HepG2 (cell line): ENCODE data around the gene KIAA1755. TPM values are rescaled to one million over a fixed set of nuclear protein-coding genes. Genes with fewer than 3 reads are reported as not detected.

Experiments used
- ATAC-seq: fragments of 200-7000 bp; cut with Tn5 transposase; 3 replicates; pipeline ENCODE4 v1.9.1; 2020; ENCODE audit warnings: mild to moderate bottlenecking, moderate library complexity
- BruUV-seq: library from RNA; stranded (reverse); fragments of 400-500 nt; replicated peaks from 2 replicates; lab custom pipeline; 2021; lab: Mats Ljungman, UMichigan
- CTCF ChIA-PET: fragments of 300-600 bp; formaldehyde crosslinking; extraction: SDS; loops from one replicate; lab custom pipeline; 2021; ENCODE audit warnings: low total read pairs, inconsistent platforms, low intra/inter-chr PET ratio; lab: Yijun Ruan, JAX
- POLR2A ChIA-PET: fragments of 350-600 bp; sonication (Branson Sonifier 250); formaldehyde crosslinking; loops from one replicate; lab custom pipeline; 2020; ENCODE audit warnings: antibody characterized with exemption, inconsistent platforms; lab: Yijun Ruan, JAX
- DNase-seq: peaks from one replicate; pipeline ENCODE4 v3.0.0-alpha.2; 2015; ENCODE audit warnings: low spot score
- FAIRE-seq: peaks from 3 replicates; lab custom pipeline; 2011; peaks lifted over from hg19 to GRCh38; lab: Jason Lieb, UNC
- H2AFZ ChIP-seq: one replicate; pipeline ENCODE4 v1.6.1; 2011; ENCODE audit warnings: low read length, inconsistent platforms
- H3K27ac ChIP-seq: fragments of 300-600 bp; 3 replicates; pipeline ENCODE4 v1.8.0; 2011; ENCODE audit warnings: mixed run types, mild to moderate bottlenecking, mixed read lengths, low read length, inconsistent platforms; ENCODE audit not compliant: insufficient read depth; ENCODE audit errors: extremely low read length
- H3K27me3 ChIP-seq, 2 experiments: fragments of 200-600 bp in 1 of 2; 2 replicates in 1 of 2; 3 replicates in 1 of 2; pipeline versions ENCODE4 v1.6.0 to v1.8.0; 2011; ENCODE audit warnings: low read length in 2 of 2, mild to moderate bottlenecking in 2 of 2, moderate library complexity in 2 of 2, inconsistent platforms in 1 of 2; ENCODE audit not compliant: insufficient read depth in 2 of 2, control insufficient read depth in 1 of 2
- H3K36me3 ChIP-seq, 2 experiments: fragments of 200-600 bp in 1 of 2; replicated peaks in 1 of 2; 2 replicates in 1 of 2; 3 replicates in 1 of 2; pipeline versions ENCODE4 v1.5.1 to v1.8.0; 2011; ENCODE audit warnings: low read length in 2 of 2, inconsistent platforms in 1 of 2; ENCODE audit not compliant: insufficient read depth in 2 of 2, control insufficient read depth in 1 of 2
- H3K4me1 ChIP-seq: 2 replicates; pipeline ENCODE4 v1.5.1; 2012; ENCODE audit warnings: low read length, inconsistent platforms; ENCODE audit not compliant: insufficient read depth
- H3K4me2 ChIP-seq: 2 replicates; pipeline ENCODE4 v1.6.0; 2011; ENCODE audit warnings: low read depth, low read length, inconsistent platforms
- H3K4me3 ChIP-seq, 3 experiments: fragments of 200-600 bp in 1 of 3; sonication (generic), shearing (Covaris generic) in 1 of 3; replicated peaks in 1 of 3; 2 replicates each; pipeline ENCODE4 v1.5.1; 2011 to 2016; ENCODE audit warnings: low read length in 3 of 3, inconsistent platforms in 2 of 3, low read depth in 2 of 3, mild to moderate bottlenecking in 2 of 3, control low read depth in 1 of 3, mixed read lengths in 1 of 3; ENCODE audit not compliant: insufficient read depth in 1 of 3
- H3K79me2 ChIP-seq: one replicate; pipeline ENCODE4 v1.6.1; 2011; ENCODE audit warnings: low read length, inconsistent platforms; ENCODE audit not compliant: insufficient read depth
- H3K9ac ChIP-seq: 2 replicates; pipeline ENCODE4 v1.6.0; 2011; ENCODE audit warnings: mild to moderate bottlenecking, low read depth, low read length, inconsistent platforms; ENCODE audit not compliant: insufficient read depth
- H3K9me3 ChIP-seq: 2 replicates; pipeline ENCODE4 v1.5.1; 2012; ENCODE audit warnings: mild to moderate bottlenecking, low read length
- H4K20me1 ChIP-seq: 2 replicates; pipeline ENCODE4 v1.6.0; 2011; ENCODE audit warnings: inconsistent platforms, mild to moderate bottlenecking, low read length, moderate library complexity; ENCODE audit not compliant: insufficient read depth
- MXD4 ChIP-seq: IDR thresholded peaks from 2 replicates; pipeline ENCODE4 v1.6.1; 2016; ENCODE audit warnings: mild to moderate bottlenecking, missing biosample characterization, missing genetic modification reagents
- MZF1 ChIP-seq: sonication (generic); formaldehyde crosslinking; IDR thresholded peaks from 2 replicates; pipeline ENCODE4 v1.8.1; 2023; ENCODE audit warnings: mild to moderate bottlenecking, missing genetic modification reagents, borderline replicate concordance
- ZNF234 ChIP-seq: sonication (generic); formaldehyde crosslinking; conservative IDR thresholded peaks from 2 replicates; pipeline ENCODE4 v1.5.1; 2020; ENCODE audit warnings: mild to moderate bottlenecking, missing genetic modification reagents
- ZNF547 ChIP-seq: sonication (generic); formaldehyde crosslinking; IDR thresholded peaks from 2 replicates; pipeline ENCODE4 v1.5.1; 2020; ENCODE audit warnings: mild to moderate bottlenecking, missing genetic modification reagents
- WGBS: methylation state at CpG from one replicate; pipeline ENCODE4 v1.1.6; 2017; ENCODE audit warnings: low lambda C conversion rate; 5-methylcytosine and 5-hydroxymethylcytosine counted together
- in situ Hi-C: cut with HindIII; loops from 2 replicates; pipeline ENCODE4 v1.10.0; 2017; ENCODE audit warnings: low pct_unique_long_range_greater_than_20kb; ENCODE audit not compliant: extremely low pct_ligation_motif_present
- intact Hi-C: fragments of 100-400 bp; cut with micrococcal nuclease; formaldehyde crosslinking; loops from one replicate; pipeline ENCODE4 v1.10.0; 2022; ENCODE audit not compliant: unreplicated experiment
- polyA plus RNA-seq, 8 experiments: library from polyadenylated mRNA; depleted of rRNA in 3 of 8; stranded (reverse) in 7 of 8; unstranded in 1 of 8; fragments of >200 nt; fragmentation: Illumina TruSeq in 4 of 8; extraction: Trizol in 4 of 8; gene quantifications; 2 replicates each; pipeline versions ENCODE4 v1.2.1 to v1.2.3, GENCODE V29; 2011 to 2016; ENCODE audit warnings: low read depth in 4 of 8, missing spikeins in 1 of 8, mixed read lengths in 1 of 8; ENCODE audit not compliant: insufficient read depth in 1 of 8
- total RNA-seq, 5 experiments: library from RNA; depleted of rRNA; stranded (reverse); fragments of >200 nt; fragmentation: Illumina TruSeq; extraction: Trizol; gene quantifications; 2 replicates each; pipeline ENCODE4 v1.2.3, GENCODE V29; 2016; ENCODE audit warnings: low read depth in 1 of 5
- TF ChIP-seq, protein P1 (sequence below): sonication (generic); formaldehyde crosslinking; IDR thresholded peaks from 2 replicates; pipeline ENCODE4 v1.4.0; 2020; ENCODE audit warnings: missing genetic modification reagents
- TF ChIP-seq, protein P2 (sequence below): sonication (generic); formaldehyde crosslinking; IDR thresholded peaks from 2 replicates; pipeline ENCODE4 v1.4.0; 2020; ENCODE audit warnings: missing genetic modification reagents, borderline replicate concordance
- TF ChIP-seq, protein P3 (sequence below): IDR thresholded peaks from 2 replicates; pipeline ENCODE4 v1.6.1; 2016

The KIAA1755 gene
- total and polyA plus RNA-seq, 2 of the 13 experiments (the other 11 are each of a cell fraction or from before 2014, with no cell fraction given) = 0.04 TPM; not detected in 1

DNA sequence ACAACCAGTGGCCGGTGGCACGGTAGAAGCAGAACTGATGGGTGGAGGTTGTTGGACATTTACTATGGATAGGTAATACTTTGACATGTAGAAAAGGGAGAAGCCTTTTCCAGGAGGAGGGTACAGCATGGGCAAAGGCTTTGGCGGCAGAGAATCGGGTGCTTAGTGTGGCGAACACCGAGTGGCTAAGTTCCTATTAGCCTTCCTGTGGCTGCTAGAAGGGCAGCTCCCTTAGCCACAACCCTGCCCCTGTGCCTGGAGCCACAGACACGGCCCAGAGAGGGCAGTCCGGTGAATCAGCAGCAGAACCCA is 57.6 kb downstream of the KIAA1755 start:
- FAIRE-seq = no peak
- no TSS peak for BruUV-seq
- no peak overlapping the region for H3K27ac ChIP-seq
- CTCF ChIA-PET = no interaction called here
- no peaks in the 10 kb centered on the region for H3K79me2 ChIP-seq
- H2AFZ ChIP-seq = no peak overlapping the region
- no peak for DNase-seq
- no peaks in the 10 kb centered on the region for H3K36me3 ChIP-seq
- no peak; the same call in 2 of the 3 replicates for ATAC-seq
- POLR2A ChIA-PET = no interaction called here
- 45% methylated on average over 8 of the region's 8 CpGs for WGBS
- no peaks in the 10 kb centered on the region for H3K4me1 ChIP-seq
- no peak overlapping the region for H3K4me3 ChIP-seq
- intact Hi-C loops (no loop called here), in situ Hi-C loops (loop anchor here (25.0 kb wide), 1 partner anchor 641 kb away; no protein-coding TSS in a partner anchor)
- H3K27me3 ChIP-seq = peaks cover 3 to 23% of the 10 kb centered on the region in 2 experiments; a peak in 3 of 5 replicates
- no peak overlapping the region for H3K9ac ChIP-seq
- H3K4me2 ChIP-seq = no peak overlapping the region
- no peaks in the 10 kb centered on the region for H4K20me1 ChIP-seq
- TF ChIP-seq ZNF234 (CRISPR knock-in tag) = no peak
- TF ChIP-seq MZF1 = no peak
- no peak for TF ChIP-seq MXD4
- TF ChIP-seq ZNF547 (CRISPR knock-in tag) = no peak
- TF ChIP-seq, protein P1, sequence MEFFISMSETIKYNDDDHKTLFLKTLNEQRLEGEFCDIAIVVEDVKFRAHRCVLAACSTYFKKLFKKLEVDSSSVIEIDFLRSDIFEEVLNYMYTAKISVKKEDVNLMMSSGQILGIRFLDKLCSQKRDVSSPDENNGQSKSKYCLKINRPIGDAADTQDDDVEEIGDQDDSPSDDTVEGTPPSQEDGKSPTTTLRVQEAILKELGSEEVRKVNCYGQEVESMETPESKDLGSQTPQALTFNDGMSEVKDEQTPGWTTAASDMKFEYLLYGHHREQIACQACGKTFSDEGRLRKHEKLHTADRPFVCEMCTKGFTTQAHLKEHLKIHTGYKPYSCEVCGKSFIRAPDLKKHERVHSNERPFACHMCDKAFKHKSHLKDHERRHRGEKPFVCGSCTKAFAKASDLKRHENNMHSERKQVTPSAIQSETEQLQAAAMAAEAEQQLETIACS = no peak
- TF ChIP-seq, protein P2, sequence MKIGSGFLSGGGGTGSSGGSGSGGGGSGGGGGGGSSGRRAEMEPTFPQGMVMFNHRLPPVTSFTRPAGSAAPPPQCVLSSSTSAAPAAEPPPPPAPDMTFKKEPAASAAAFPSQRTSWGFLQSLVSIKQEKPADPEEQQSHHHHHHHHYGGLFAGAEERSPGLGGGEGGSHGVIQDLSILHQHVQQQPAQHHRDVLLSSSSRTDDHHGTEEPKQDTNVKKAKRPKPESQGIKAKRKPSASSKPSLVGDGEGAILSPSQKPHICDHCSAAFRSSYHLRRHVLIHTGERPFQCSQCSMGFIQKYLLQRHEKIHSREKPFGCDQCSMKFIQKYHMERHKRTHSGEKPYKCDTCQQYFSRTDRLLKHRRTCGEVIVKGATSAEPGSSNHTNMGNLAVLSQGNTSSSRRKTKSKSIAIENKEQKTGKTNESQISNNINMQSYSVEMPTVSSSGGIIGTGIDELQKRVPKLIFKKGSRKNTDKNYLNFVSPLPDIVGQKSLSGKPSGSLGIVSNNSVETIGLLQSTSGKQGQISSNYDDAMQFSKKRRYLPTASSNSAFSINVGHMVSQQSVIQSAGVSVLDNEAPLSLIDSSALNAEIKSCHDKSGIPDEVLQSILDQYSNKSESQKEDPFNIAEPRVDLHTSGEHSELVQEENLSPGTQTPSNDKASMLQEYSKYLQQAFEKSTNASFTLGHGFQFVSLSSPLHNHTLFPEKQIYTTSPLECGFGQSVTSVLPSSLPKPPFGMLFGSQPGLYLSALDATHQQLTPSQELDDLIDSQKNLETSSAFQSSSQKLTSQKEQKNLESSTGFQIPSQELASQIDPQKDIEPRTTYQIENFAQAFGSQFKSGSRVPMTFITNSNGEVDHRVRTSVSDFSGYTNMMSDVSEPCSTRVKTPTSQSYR (CRISPR knock-in tag) = no peak
- TF ChIP-seq, protein P3, sequence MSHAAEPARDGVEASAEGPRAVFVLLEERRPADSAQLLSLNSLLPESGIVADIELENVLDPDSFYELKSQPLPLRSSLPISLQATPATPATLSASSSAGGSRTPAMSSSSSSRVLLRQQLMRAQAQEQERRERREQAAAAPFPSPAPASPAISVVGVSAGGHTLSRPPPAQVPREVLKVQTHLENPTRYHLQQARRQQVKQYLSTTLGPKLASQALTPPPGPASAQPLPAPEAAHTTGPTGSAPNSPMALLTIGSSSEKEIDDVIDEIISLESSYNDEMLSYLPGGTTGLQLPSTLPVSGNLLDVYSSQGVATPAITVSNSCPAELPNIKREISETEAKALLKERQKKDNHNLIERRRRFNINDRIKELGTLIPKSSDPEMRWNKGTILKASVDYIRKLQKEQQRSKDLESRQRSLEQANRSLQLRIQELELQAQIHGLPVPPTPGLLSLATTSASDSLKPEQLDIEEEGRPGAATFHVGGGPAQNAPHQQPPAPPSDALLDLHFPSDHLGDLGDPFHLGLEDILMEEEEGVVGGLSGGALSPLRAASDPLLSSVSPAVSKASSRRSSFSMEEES (CRISPR knock-in tag) = no peak
- TF ChIP-seq, all 625 proteins: peak for 0
- no peaks in the 10 kb centered on the region for H3K9me3 ChIP-seq
